RPMI8226 (cell line): ENCODE measurements around the gene NOS1AP.

Source experiments
- DNase-seq: peaks from one replicate; pipeline ENCODE4 v3.0.0-alpha.2; 2015

Gene NOS1AP

DNA sequence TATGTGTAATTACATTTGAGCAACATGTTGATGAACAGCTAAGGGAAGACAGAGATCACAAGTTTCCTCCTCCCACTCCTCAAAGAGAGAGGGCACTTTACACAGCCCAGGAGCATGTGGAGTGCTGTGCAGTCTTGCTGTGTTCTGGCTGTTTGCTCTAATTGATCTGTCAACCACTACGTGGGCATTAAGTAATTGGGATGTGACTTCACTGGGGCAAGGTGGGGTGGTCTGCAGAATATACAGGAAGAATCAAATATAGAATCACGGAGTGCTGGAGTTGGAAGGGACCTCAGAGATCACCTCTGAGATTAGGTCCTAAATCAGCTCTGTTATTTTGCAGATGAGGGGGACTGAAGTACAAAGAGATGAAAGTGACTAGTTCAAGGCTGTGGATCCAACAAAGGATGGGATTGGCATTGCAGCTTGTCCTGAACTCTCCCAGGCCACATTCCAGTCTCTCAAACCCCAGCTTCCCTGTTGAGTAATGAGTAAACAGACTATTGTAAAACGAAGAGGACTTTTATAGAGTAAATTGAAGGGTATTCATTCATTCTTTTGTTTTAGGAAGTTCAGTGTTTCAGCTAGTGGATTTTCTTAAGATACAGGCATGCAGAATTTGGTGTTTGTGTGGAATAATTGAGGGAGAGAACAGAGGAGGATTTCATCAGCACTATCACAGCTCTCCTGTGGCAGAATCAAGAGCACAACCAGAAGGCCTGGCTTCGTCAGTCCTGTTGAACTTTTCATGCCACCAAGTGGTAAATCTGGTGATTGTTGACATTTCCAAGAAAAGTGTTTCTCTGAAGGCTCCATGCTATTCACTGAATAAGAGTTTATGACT lies 22.4 kb downstream of the NOS1AP start:
- DNase-seq = no peak

DNA sequence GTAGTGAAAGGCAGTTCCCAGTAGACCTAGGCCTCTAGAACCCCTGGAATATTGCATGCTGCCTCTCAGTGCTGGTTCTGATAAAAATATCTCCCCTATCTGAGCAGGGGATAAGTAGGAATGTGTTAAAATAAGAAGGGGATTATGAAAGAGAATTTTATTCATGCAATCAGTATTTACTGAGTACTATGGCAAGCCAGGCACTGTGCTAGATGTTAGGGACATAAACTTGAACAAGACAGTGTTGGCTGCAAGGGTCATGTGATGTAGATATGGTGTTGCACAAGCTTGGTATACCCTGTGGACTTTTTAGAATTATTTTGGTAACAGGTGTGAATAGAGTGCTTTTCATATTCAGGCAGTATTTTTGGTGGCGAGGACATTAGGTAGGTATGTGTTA lies 23.6 kb downstream of the NOS1AP start:
- DNase-seq = no peak

DNA sequence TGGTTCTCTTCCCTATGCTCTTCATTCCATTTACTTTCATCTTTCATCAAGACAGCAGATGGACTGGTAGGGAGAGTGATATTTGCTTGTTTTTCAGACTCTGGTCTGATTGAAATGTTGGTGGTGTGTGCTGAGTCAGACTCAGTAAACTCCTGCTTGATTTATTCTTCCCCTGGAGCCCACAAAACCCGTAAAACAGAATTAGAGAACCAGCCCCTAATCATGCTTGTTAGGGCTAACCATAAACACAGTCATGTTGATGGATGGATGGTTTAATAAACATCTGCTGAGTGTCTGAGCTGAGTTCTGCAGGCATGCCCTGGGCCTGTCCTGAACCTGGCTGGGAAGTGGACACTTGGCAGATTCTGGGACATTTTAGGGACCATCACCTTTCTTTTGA lies 24.8 kb downstream of the NOS1AP start:
- no peak for DNase-seq

DNA sequence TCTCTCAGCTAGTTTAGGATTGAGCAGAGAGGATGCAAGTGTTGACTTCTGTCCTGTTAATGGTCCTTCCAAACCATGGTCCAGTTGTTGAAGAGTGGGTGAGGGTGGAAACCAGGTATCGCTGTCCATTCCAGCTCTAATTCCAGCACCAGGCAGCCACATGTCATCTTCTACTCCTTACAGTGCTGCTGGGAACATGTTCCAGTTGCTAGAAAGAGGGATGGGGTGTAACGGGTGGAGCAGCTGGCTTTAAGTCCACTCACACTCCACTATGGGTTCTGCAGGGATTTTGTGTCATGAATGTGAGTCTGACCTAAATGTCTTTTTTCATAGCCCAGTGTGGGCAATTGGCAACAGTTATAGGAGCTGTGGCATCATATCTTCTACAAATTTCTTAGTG lies 25.2 kb downstream of the NOS1AP start:
- DNase-seq = no peak

- no peak for DNase-seq
These were observed 38.4 kb downstream of the NOS1AP start for GRCh38 chr1:162107911-162108310.

- DNase-seq = no peak
These were observed 38.9 kb downstream of the NOS1AP start for GRCh38 chr1:162108426-162108825.

DNA sequence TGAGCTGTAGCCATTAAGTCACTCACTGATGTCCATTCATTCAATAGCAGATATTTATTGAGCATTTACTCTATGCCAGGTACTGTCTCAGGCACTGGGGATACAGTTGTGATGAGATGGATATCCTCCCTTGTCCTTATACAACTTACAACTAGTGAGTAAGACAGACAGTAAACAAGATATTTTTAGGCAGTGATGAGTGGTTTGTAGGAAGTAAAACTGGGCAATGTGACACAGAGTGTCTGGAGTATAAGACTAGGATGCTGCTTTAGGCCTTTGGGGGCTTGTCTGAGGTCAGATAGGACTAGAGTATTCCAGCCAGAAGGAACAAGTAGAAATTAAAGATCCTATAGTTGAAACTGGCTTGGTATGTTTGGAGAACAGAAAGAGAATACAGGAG lies 41.4 kb downstream of the NOS1AP start:
- DNase-seq = no peak

- no peak for DNase-seq
These were observed 42.1 kb downstream of the NOS1AP start for GRCh38 chr1:162111572-162111971.

GRCh38 chr1:162113419-162113818 lies 43.9 kb downstream of the NOS1AP start:
- no peak for DNase-seq

GRCh38 chr1:162117039-162117774 lies 47.7 kb downstream of the NOS1AP start:
- DNase-seq = no peak

GRCh38 chr1:162118063-162118462 lies 48.6 kb downstream of the NOS1AP start:
- no peak for DNase-seq

DNA sequence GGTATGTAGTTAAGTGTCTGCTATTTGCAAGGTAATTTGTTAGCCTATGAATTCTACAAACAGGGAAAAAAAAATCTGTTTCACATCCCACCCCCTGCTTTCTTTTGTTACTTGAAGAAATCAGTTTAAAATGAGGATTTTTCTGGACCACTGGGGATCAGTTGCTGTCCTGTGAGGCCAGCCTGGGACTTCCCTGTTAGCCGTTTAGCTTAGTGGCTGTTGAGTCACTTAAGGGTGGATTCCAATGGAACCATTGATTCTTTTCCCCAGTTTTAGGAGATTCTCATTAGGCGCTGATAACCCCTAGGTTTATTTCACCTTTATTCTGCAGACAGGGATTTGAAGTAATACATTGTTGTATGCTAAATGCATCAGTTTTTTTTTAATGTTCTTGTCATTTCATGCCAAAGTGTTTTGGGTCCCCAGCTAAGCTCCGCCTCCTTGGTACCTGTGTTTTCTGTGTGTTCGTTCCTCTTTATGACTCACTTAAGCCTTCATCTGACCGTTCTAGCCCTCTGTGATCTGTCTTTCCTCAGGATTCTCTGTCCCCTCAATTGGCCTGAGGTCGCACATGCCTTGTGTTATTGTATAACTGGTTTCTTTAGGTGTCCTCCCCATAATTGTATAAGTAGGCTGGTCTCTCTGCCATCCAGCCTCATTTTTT lies 59.3 kb downstream of the NOS1AP start:
- no peak for DNase-seq

GRCh38 chr1:162130308-162130707 lies 60.8 kb downstream of the NOS1AP start:
- DNase-seq = no peak

GRCh38 chr1:162131400-162132321 lies 62.2 kb downstream of the NOS1AP start:
- no peak for DNase-seq

DNA sequence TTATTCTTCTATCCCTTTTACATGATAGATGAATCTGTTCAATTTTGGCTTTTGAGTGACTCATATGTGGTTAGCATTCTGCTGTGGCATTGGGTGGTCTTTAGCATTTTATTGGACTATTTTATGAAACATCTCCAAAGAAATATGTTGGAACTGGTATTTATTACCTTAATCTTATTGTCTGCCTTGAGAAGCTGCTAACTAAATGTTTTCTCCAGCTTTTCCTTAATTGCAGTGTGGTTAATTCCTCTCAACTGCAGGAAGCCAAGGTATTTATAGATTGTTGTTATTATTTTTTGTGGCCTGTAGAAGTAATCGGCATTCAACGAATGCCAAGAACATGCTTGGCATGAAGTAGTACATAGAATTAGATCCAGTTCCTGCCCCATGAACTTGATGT lies 64.1 kb downstream of the NOS1AP start:
- DNase-seq = no peak

DNA sequence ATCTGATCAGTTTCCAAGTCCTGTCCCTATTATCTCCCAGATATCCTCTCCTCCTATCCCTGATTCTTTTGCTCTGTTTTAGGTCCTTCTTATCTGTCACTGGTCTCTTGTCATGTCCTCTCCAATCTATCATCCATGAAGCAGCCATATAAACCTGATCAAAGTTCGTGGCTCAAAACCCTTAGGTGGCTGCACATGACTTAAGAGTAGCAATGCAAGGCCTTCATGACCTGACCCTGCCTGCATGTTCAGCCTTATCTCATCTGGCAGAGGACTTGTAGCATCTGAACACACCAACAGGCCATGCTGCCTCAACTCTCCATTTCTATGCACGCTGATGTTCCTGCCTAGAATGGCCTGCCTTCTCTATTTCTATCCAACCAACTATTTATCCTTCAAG lies 65.2 kb downstream of the NOS1AP start:
- DNase-seq = no peak

- DNase-seq = no peak
These were observed 65.8 kb downstream of the NOS1AP start for GRCh38 chr1:162135271-162135775.

DNA sequence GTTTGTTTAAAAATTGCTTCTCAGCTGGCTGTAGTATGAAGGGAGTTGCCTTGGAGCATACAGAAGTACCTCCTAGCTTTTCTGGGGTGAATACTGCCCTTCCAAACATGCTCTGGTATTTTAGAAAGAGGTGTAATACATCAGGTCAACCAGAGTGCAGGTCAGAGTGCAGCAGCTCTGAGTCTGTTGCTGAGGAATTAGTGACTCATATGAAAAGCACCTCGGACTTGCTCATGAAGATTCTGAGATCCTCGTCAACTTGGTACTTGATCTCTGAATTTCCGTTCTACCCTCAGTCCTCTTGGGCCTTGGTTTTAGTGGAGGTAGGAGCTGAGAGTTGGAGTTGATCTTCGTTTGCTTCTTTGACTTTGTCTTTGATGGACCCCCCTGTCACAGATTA lies 67.3 kb downstream of the NOS1AP start:
- DNase-seq = no peak

GRCh38 chr1:162137179-162137960 lies 67.9 kb downstream of the NOS1AP start:
- no peak for DNase-seq

GRCh38 chr1:162138112-162138511 lies 68.6 kb downstream of the NOS1AP start:
- DNase-seq = no peak

DNA sequence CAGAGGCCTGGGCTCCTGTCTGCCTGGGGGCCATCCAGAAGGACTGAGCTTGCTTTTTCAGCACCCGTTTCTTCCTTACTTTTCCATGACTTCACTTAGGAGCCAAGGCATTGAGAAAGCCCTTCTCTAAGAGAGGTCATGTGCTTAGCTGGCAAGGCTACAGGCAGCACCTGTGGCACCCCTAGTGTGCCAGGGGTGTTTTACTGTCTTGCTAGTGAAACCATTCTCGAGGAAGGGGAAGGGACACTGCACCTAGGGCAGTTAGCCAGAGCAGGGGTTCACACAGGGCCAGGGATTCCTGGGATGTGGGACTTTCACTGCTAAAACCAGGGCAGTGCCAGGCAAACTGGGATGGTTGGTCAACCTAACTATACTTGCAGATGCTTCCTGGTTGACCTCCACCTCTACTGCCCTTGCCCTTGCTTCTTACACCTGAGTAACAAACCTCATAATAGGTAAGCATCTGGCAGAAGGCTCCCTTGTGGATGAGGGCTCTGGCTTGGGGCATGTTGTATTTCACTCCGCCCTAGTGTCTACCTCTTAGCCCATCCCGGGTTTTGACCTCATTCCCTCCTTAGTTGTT lies 69.2 kb downstream of the NOS1AP start:
- DNase-seq = no peak
